HepG2 (cell line): ENCODE measurements around the gene ALDH3B1. TPM values are rescaled to one million over a fixed set of nuclear protein-coding genes. Genes with fewer than 3 reads are reported as not detected.

ENCODE experiments used
- ERF ChIP-seq: IDR thresholded peaks from 2 replicates; pipeline ENCODE4 v1.6.1; 2018; ENCODE audit warnings: missing biosample characterization, missing genetic modification reagents
- FOXC1 ChIP-seq: sonication (generic); formaldehyde crosslinking; IDR thresholded peaks from 2 replicates; pipeline ENCODE4 v1.8.0; 2022; ENCODE audit warnings: mild to moderate bottlenecking, missing genetic modification reagents, borderline replicate concordance
- FOXK2 ChIP-seq: fragments of 450-650 bp; IDR thresholded peaks from 2 replicates; pipeline ENCODE4 v1.6.1; 2016
- GABPB1 ChIP-seq: IDR thresholded peaks from 2 replicates; pipeline ENCODE4 v1.6.1; 2016; ENCODE audit warnings: mild to moderate bottlenecking, missing genetic modification reagents, moderate library complexity, missing compliant biosample characterization
- IRF2 ChIP-seq: IDR thresholded peaks from 2 replicates; pipeline ENCODE4 v1.6.1; 2018; ENCODE audit warnings: missing genetic modification reagents, missing compliant biosample characterization
- KAT2B ChIP-seq: fragments of 150-350 bp; IDR thresholded peaks from 2 replicates; pipeline ENCODE4 v1.6.1; 2014; ENCODE audit warnings: low read depth, low read length, borderline replicate concordance
- KDM5B ChIP-seq: sonication (generic); formaldehyde crosslinking; IDR thresholded peaks from 2 replicates; pipeline ENCODE4 v1.4.0; 2020; ENCODE audit warnings: missing genetic modification reagents, mild to moderate bottlenecking, borderline replicate concordance
- KMT2A ChIP-seq: sonication (generic); formaldehyde crosslinking; IDR thresholded peaks from 2 replicates; pipeline ENCODE4 v1.4.0; 2020; ENCODE audit warnings: missing genetic modification reagents
- MAFF ChIP-seq: IDR thresholded peaks from 2 replicates; pipeline ENCODE4 v1.6.1; 2011; ENCODE audit warnings: low read depth, low read length, improper control_type of control experiment
- MAFG ChIP-seq: sonication (generic); formaldehyde crosslinking; IDR thresholded peaks from 2 replicates; pipeline ENCODE4 v1.5.1; 2020; ENCODE audit warnings: mild to moderate bottlenecking, missing genetic modification reagents
- MEIS2 ChIP-seq: sonication (generic); formaldehyde crosslinking; IDR thresholded peaks from 2 replicates; pipeline ENCODE4 v1.9.0; 2021; ENCODE audit warnings: mild to moderate bottlenecking, missing genetic modification reagents
- NFKB2 ChIP-seq: sonication (generic); formaldehyde crosslinking; IDR thresholded peaks from 2 replicates; pipeline ENCODE4 v1.4.0; 2020; ENCODE audit warnings: missing genetic modification reagents, borderline replicate concordance
- NFYB ChIP-seq: sonication (generic); formaldehyde crosslinking; IDR thresholded peaks from 2 replicates; pipeline ENCODE4 v1.4.0; 2020; ENCODE audit warnings: missing genetic modification reagents
- SAP130 ChIP-seq: IDR thresholded peaks from 2 replicates; pipeline ENCODE4 v1.6.1; 2016; ENCODE audit warnings: low read depth
- ZIK1 ChIP-seq: sonication (generic); formaldehyde crosslinking; IDR thresholded peaks from 2 replicates; pipeline ENCODE4 v1.5.0; 2020; ENCODE audit warnings: mild to moderate bottlenecking, low read depth, missing genetic modification reagents, borderline replicate concordance
- ZNF225 ChIP-seq: sonication (generic); formaldehyde crosslinking; IDR thresholded peaks from 2 replicates; pipeline ENCODE4 v1.4.0; 2020; ENCODE audit warnings: mild to moderate bottlenecking, missing genetic modification reagents
- ZNF546 ChIP-seq: sonication (generic); formaldehyde crosslinking; conservative IDR thresholded peaks from 2 replicates; pipeline ENCODE4 v1.8.1; 2023; ENCODE audit warnings: mild to moderate bottlenecking, missing genetic modification reagents
- ZNF569 ChIP-seq: sonication (generic); formaldehyde crosslinking; IDR thresholded peaks from 2 replicates; pipeline ENCODE4 v1.5.0; 2020; ENCODE audit warnings: mild to moderate bottlenecking, missing genetic modification reagents, moderate library complexity, borderline replicate concordance
- ZNF614 ChIP-seq: IDR thresholded peaks from 2 replicates; pipeline ENCODE4 v1.6.1; 2018; ENCODE audit warnings: missing biosample characterization, missing genetic modification reagents, inconsistent platforms, borderline replicate concordance
- ZNF747 ChIP-seq: sonication (generic); formaldehyde crosslinking; IDR thresholded peaks from 2 replicates; pipeline ENCODE4 v1.8.1; 2023; ENCODE audit warnings: missing genetic modification reagents, mild to moderate bottlenecking, borderline replicate concordance
- ZNF777 ChIP-seq: sonication (generic); formaldehyde crosslinking; IDR thresholded peaks from 2 replicates; pipeline ENCODE4 v1.4.0; 2020; ENCODE audit warnings: missing genetic modification reagents
- ZNF879 ChIP-seq: sonication (generic); formaldehyde crosslinking; IDR thresholded peaks from 2 replicates; pipeline ENCODE4 v1.8.1; 2023; ENCODE audit warnings: missing genetic modification reagents
- ZSCAN22 ChIP-seq: sonication (generic); formaldehyde crosslinking; IDR thresholded peaks from 2 replicates; pipeline ENCODE4 v1.4.0; 2020; ENCODE audit warnings: mild to moderate bottlenecking, missing genetic modification reagents
- polyA plus RNA-seq, 8 experiments: library from polyadenylated mRNA; depleted of rRNA in 3 of 8; stranded (reverse) in 7 of 8; unstranded in 1 of 8; fragments of >200 nt; fragmentation: Illumina TruSeq in 4 of 8; extraction: Trizol in 4 of 8; gene quantifications; 2 replicates each; pipeline versions ENCODE4 v1.2.1 to v1.2.3, GENCODE V29; 2011 to 2016; ENCODE audit warnings: low read depth in 4 of 8, missing spikeins in 1 of 8, mixed read lengths in 1 of 8; ENCODE audit not compliant: insufficient read depth in 1 of 8
- total RNA-seq, 5 experiments: library from RNA; depleted of rRNA; stranded (reverse); fragments of >200 nt; fragmentation: Illumina TruSeq; extraction: Trizol; gene quantifications; 2 replicates each; pipeline ENCODE4 v1.2.3, GENCODE V29; 2016; ENCODE audit warnings: low read depth in 1 of 5
- TF ChIP-seq, protein P1 (sequence below): sonication (generic); formaldehyde crosslinking; IDR thresholded peaks from 2 replicates; pipeline ENCODE4 v1.5.0; 2020; ENCODE audit warnings: mild to moderate bottlenecking, missing genetic modification reagents
- TF ChIP-seq, protein P2 (sequence below): sonication (generic); formaldehyde crosslinking; IDR thresholded peaks from 2 replicates; pipeline ENCODE4 v1.9.0; 2022; ENCODE audit warnings: low read depth, missing genetic modification reagents
- TF ChIP-seq, protein P3 (sequence below): IDR thresholded peaks from 2 replicates; pipeline ENCODE4 v1.6.1; 2016

ALDH3B1 gene
- total and polyA plus RNA-seq, 2 of the 13 experiments (the other 11 are each of a cell fraction or from before 2014, with no cell fraction given), result 4.0 to 6.7 TPM

- TF ChIP-seq ZNF569 (CRISPR knock-in tag), result no peak
- TF ChIP-seq KMT2A (CRISPR knock-in tag), result peak; percentile 73
- TF ChIP-seq NFYB, result peak; percentile 91
- TF ChIP-seq MAFG (CRISPR knock-in tag), result no peak
- 0 out of 2 replicates have a peak, but pooled peaks have one; percentile 27 for TF ChIP-seq MEIS2 (CRISPR knock-in tag)
- TF ChIP-seq NFKB2, result peak; percentile 45; the same call in 1 of the 2 replicates
- peak; percentile 91 for TF ChIP-seq FOXC1 (CRISPR knock-in tag)
- no peak for TF ChIP-seq ZNF777 (CRISPR knock-in tag)
- peak; percentile 84 for TF ChIP-seq SAP130 (CRISPR knock-in tag)
- TF ChIP-seq ZNF747 (CRISPR knock-in tag), result 0 out of 2 replicates have a peak, but pooled peaks have one; percentile 28
- peak; percentile 86 for TF ChIP-seq KDM5B (CRISPR knock-in tag)
- peak; percentile 30; the same call in 1 of the 2 replicates for TF ChIP-seq ERF (CRISPR knock-in tag)
- TF ChIP-seq ZSCAN22 (CRISPR knock-in tag), result peak; percentile 92
- TF ChIP-seq ZNF225 (CRISPR knock-in tag), result no peak
- TF ChIP-seq ZNF879 (CRISPR knock-in tag), result peak; percentile 42; the same call in 1 of the 2 replicates
- peak; percentile 48; the same call in 1 of the 2 replicates for TF ChIP-seq ZNF614 (CRISPR knock-in tag)
- no peak for TF ChIP-seq KAT2B
- TF ChIP-seq IRF2 (CRISPR knock-in tag), result 0 out of 2 replicates have a peak, but pooled peaks have one; percentile 24
- TF ChIP-seq, protein P1, sequence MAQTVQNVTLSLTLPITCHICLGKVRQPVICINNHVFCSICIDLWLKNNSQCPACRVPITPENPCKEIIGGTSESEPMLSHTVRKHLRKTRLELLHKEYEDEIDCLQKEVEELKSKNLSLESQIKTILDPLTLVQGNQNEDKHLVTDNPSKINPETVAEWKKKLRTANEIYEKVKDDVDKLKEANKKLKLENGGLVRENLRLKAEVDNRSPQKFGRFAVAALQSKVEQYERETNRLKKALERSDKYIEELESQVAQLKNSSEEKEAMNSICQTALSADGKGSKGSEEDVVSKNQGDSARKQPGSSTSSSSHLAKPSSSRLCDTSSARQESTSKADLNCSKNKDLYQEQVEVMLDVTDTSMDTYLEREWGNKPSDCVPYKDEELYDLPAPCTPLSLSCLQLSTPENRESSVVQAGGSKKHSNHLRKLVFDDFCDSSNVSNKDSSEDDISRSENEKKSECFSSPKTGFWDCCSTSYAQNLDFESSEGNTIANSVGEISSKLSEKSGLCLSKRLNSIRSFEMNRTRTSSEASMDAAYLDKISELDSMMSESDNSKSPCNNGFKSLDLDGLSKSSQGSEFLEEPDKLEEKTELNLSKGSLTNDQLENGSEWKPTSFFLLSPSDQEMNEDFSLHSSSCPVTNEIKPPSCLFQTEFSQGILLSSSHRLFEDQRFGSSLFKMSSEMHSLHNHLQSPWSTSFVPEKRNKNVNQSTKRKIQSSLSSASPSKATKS (CRISPR knock-in tag), result no peak
- TF ChIP-seq MAFF, result no peak
- TF ChIP-seq ZNF546 (CRISPR knock-in tag), result 0 out of 2 replicates have a peak, but pooled peaks have one; percentile 24
- TF ChIP-seq GABPB1 (CRISPR knock-in tag), result peak; percentile 90
- 0 out of 2 replicates have a peak, but pooled peaks have one; percentile 25 for TF ChIP-seq ZIK1 (CRISPR knock-in tag)
- no peak; the same call in 1 of the 2 replicates for TF ChIP-seq FOXK2
- TF ChIP-seq, protein P2, sequence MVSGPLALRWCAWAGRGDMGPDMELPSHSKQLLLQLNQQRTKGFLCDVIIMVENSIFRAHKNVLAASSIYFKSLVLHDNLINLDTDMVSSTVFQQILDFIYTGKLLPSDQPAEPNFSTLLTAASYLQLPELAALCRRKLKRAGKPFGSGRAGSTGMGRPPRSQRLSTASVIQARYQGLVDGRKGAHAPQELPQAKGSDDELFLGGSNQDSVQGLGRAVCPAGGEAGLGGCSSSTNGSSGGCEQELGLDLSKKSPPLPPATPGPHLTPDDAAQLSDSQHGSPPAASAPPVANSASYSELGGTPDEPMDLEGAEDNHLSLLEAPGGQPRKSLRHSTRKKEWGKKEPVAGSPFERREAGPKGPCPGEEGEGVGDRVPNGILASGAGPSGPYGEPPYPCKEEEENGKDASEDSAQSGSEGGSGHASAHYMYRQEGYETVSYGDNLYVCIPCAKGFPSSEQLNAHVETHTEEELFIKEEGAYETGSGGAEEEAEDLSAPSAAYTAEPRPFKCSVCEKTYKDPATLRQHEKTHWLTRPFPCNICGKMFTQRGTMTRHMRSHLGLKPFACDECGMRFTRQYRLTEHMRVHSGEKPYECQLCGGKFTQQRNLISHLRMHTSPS, result no peak
- TF ChIP-seq, protein P3, sequence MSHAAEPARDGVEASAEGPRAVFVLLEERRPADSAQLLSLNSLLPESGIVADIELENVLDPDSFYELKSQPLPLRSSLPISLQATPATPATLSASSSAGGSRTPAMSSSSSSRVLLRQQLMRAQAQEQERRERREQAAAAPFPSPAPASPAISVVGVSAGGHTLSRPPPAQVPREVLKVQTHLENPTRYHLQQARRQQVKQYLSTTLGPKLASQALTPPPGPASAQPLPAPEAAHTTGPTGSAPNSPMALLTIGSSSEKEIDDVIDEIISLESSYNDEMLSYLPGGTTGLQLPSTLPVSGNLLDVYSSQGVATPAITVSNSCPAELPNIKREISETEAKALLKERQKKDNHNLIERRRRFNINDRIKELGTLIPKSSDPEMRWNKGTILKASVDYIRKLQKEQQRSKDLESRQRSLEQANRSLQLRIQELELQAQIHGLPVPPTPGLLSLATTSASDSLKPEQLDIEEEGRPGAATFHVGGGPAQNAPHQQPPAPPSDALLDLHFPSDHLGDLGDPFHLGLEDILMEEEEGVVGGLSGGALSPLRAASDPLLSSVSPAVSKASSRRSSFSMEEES (CRISPR knock-in tag), result peak; percentile 27; the same call in 1 of the 2 replicates
Measured at GRCh38 chr11:68030318-68031143, 20.4 kb downstream of the ALDH3B1 start, which contains the start of gene NDUFS8 (continued).
